Fibroblast of the aortic adventitia (primary cell): Measurements from ENCODE around the gene ANXA10. TPM values are rescaled to one million over a fixed set of nuclear protein-coding genes. Genes with fewer than 3 reads are reported as not detected.

Experiments used
- DNase-seq: peaks from one replicate; pipeline ENCODE4 v3.0.0-alpha.2; 2010; ENCODE audit warnings: low read depth
- H3K4me3 ChIP-seq: 2 replicates; pipeline ENCODE4 v1.5.1; 2011; ENCODE audit warnings: low read depth, mild to moderate bottlenecking, control low read depth, low read length, moderate library complexity
- total RNA-seq: library from RNA; depleted of rRNA; stranded (reverse); fragments of >200 nt; gene quantifications from 2 replicates; pipeline ENCODE4 v1.2.3, GENCODE V29; 2012; ENCODE audit warnings: low replicate concordance
- TF ChIP-seq, protein P1 (sequence below): IDR thresholded peaks from 2 replicates; pipeline ENCODE4 v1.5.1; 2011; ENCODE audit warnings: mild to moderate bottlenecking, low read length, control low read depth, inconsistent platforms; ENCODE audit not compliant: insufficient read depth

The ANXA10 gene
- total RNA-seq, 1 donor = 83.5 TPM

DNA sequence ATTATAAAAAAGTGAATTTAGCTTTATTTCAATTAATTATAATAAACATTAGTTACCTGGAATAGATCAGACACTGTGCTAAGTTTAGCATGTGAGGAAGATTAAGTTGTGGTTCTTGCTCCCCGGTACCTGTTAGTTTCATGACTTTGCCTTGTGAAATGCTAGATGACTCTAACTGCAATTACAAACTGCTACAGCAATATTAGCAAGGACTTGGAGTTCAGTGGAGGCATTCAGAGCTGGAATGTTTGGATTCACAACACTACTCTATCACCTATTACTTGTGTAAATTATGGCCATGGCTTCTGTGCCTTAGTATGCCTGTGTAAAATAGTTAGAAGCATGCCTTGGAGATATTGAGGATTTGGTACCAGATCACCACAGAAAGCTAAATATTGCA lies 21.4 kb upstream of the ANXA10 start:
- H3K4me3 ChIP-seq = no peak overlapping the region
- TF ChIP-seq, protein P1, sequence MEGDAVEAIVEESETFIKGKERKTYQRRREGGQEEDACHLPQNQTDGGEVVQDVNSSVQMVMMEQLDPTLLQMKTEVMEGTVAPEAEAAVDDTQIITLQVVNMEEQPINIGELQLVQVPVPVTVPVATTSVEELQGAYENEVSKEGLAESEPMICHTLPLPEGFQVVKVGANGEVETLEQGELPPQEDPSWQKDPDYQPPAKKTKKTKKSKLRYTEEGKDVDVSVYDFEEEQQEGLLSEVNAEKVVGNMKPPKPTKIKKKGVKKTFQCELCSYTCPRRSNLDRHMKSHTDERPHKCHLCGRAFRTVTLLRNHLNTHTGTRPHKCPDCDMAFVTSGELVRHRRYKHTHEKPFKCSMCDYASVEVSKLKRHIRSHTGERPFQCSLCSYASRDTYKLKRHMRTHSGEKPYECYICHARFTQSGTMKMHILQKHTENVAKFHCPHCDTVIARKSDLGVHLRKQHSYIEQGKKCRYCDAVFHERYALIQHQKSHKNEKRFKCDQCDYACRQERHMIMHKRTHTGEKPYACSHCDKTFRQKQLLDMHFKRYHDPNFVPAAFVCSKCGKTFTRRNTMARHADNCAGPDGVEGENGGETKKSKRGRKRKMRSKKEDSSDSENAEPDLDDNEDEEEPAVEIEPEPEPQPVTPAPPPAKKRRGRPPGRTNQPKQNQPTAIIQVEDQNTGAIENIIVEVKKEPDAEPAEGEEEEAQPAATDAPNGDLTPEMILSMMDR = no peak
- DNase-seq = peak; percentile 16

DNA sequence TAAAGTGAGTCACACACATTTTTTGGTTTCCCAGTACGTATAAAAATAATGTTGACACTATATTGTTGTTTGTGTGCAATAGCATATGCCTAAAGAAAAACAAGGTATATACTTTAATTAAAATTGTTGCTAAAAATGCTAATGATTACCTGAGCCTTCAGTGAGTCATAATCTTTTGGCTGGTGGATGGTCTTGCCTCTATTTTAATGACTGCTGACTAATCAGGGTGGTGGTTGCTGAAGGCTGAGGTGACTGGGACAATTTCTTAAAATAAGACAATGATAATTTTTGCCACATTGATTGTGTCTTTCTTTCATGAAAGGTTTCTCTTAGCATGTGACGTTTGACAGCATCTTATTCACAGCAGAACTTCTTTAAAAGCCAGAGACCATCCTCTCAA lies 21.0 kb upstream of the ANXA10 start:
- no peak overlapping the region for H3K4me3 ChIP-seq
- TF ChIP-seq, protein P1 = no peak
- DNase-seq = no peak

DNA sequence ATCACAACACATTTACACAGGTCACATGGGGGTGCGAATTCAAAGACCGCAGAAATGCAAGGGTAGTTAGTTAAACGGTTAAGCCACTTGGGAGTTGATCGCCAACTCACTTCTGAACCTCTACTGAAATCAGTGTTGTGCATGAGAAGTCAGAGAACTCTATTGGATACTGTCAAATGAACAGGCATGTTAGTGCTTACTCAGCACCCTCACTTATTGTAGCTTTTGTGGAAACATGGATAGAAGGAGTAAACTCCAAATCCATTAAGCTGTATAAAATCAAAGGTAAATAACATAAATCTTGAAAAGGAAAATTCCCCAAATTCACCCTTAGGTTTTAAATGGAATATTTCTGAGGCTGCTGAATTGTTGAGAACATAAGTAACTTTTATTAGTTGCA lies 17.5 kb upstream of the ANXA10 start:
- H3K4me3 ChIP-seq = no peak overlapping the region
- TF ChIP-seq, protein P1 = no peak
- DNase-seq = no peak

DNA sequence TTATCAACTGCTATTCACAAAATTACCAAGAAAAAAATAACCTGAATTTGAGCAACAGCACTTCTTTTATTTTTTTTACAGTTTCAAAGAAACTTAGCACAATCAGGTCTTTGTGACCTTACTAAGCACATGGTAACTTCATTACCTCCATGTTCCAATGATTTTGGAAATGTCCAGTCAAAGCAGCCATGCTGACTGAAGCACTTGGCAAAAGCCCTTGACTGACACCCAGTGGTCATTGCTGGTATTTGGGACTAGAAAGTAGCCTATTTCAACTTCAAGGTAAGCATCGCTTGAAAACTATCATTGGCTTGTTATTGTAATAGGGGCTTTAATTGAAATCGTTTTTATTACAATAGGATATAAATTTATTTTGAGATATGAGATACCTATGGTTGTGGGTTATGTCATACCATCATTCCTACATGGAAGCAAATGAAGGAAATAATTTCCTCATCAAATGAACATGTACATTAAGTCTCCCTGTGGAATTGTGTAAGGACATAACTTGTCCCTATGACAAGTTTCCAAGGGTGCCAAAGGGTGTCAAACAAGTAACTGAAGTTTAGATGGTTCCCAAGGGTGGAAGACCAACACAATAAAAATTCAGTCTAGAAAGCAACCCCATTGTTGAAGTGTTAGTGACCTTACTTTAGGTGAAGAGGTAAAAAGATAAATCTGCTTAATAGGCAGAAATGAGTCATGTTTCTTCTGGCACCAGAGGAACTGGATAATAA lies 15.2 kb upstream of the ANXA10 start:
- no peak overlapping the region for H3K4me3 ChIP-seq
- TF ChIP-seq, protein P1 = peak; percentile 98
- DNase-seq = peak; percentile 93

DNA sequence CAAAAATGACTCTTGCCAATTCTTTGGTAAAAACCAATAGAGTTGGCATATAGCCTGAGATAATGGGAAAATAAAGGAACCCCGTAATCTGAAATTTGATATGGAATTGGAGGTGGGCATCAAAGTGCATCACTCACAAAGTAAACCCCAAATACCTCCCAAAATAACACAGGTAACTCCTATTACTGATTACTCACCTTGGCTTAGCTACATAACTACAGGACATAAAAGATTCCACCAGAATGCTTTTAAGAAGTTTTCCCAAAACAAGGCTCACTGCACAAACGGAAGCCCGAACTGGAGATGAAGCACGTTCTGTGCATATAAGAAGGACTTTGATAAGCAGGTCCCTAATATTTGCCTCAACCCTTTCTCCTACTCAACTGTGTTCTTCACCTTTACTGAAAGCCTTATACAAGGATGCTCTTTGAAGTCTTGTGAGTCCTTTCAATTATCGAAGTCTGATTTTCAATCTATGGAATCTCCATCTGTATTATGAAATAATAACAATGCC lies 14.6 kb upstream of the ANXA10 start:
- TF ChIP-seq, protein P1 = no peak
- H3K4me3 ChIP-seq = no peak overlapping the region
- DNase-seq = no peak

DNA sequence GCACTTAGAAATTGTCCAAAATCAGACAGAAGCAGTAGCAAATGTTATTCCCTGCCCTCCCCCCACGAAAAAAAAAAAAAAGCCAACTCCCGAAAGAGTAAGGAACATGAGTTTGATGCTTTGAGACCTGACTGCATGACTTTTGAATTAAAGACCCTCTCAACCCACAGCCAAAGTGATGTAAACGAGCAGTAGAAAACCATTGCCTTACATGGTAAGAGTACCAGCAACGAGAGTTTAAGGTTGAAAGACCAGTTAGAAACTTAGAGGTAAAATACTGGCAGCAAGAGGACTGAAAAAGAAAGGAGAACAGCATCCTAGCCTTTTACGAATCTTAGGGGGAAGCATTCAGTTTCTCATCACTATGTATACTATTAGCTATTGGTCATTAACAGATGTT lies 10.0 kb upstream of the ANXA10 start:
- TF ChIP-seq, protein P1 = no peak
- no peak for DNase-seq
- no peak overlapping the region for H3K4me3 ChIP-seq
